NCI-H1436 treated with DMSO at 0.1 percent for 48 hours (cell line): Measurements from ENCODE around the gene IGF2R.
"Not testable (repeated sequence)": the region's sequence is repeated elsewhere in the genome, so short reads cannot be mapped to it uniquely, and the experiment has no call there.

Source experiments
- DNase-seq: peaks from one replicate; lab custom pipeline; 2025; lab: John Stamatoyannopoulos, UW

Gene IGF2R

GRCh38 chr6:160137989-160138835 is 169.3 kb downstream of the IGF2R start:
- DNase-seq = no peak

GRCh38 chr6:160138839-160139419 is 170.0 kb downstream of the IGF2R start:
- DNase-seq = no peak

- no peak for DNase-seq
Measured at GRCh38 chr6:160139420-160139851, 170.6 kb downstream of the IGF2R start.

GRCh38 chr6:160140493-160140892 is 171.6 kb downstream of the IGF2R start:
- DNase-seq = not testable (repeated sequence)

GRCh38 chr6:160141001-160141726 is 172.3 kb downstream of the IGF2R start:
- no peak for DNase-seq

- no peak for DNase-seq
Measured at GRCh38 chr6:160142115-160142715, 173.3 kb downstream of the IGF2R start.

- DNase-seq = no peak
Measured at GRCh38 chr6:160146454-160147145, 177.7 kb downstream of the IGF2R start.

- DNase-seq = no peak
Measured at GRCh38 chr6:160147146-160147536, 178.3 kb downstream of the IGF2R start.

GRCh38 chr6:160154471-160154870 is 185.6 kb downstream of the IGF2R start:
- no peak for DNase-seq

GRCh38 chr6:160156842-160157241 is 188.0 kb downstream of the IGF2R start:
- DNase-seq = no peak

GRCh38 chr6:160160450-160160849 is 191.6 kb downstream of the IGF2R start:
- DNase-seq = no peak
